ENCODE data around the gene CHRD.

The CHRD gene

GRCh38 chr3:184346480-184347190 lies 33.2 kb upstream of the CHRD start:
- DNase-seq (ENCODE audit: low read depth): no peak

- no peak for DNase-seq (ENCODE audit: low read depth)
Measured at GRCh38 chr3:184347321-184348056, 32.4 kb upstream of the CHRD start.

- DNase-seq (ENCODE audit: low read depth): no peak
Measured at GRCh38 chr3:184348057-184348382, 31.8 kb upstream of the CHRD start.

- DNase-seq (ENCODE audit: low read depth): no peak
Measured at GRCh38 chr3:184349563-184350470, 30.0 kb upstream of the CHRD start.

- no peak for DNase-seq (ENCODE audit: low read depth)
Measured at GRCh38 chr3:184350618-184351017, 29.2 kb upstream of the CHRD start.

- DNase-seq (ENCODE audit: low read depth): no peak
Measured at GRCh38 chr3:184351511-184352148, 28.2 kb upstream of the CHRD start.

GRCh38 chr3:184352149-184352785 lies 27.6 kb upstream of the CHRD start:
- DNase-seq (ENCODE audit: low read depth): no peak

- no peak for DNase-seq (ENCODE audit: low read depth)
Measured at GRCh38 chr3:184352897-184353545, 26.8 kb upstream of the CHRD start.

- no peak for DNase-seq (ENCODE audit: low read depth)
Measured at GRCh38 chr3:184353546-184353941, 26.3 kb upstream of the CHRD start.

GRCh38 chr3:184354121-184354728 lies 25.6 kb upstream of the CHRD start:
- DNase-seq (ENCODE audit: low read depth): peak; percentile 45

GRCh38 chr3:184354754-184355153 lies 25.1 kb upstream of the CHRD start:
- DNase-seq (ENCODE audit: low read depth): no peak

- no peak for DNase-seq (ENCODE audit: low read depth)
Measured at GRCh38 chr3:184355261-184356040, 24.4 kb upstream of the CHRD start.

- no peak for DNase-seq (ENCODE audit: low read depth)
Measured at GRCh38 chr3:184357248-184358123, 22.4 kb upstream of the CHRD start.

GRCh38 chr3:184358124-184358767 lies 21.6 kb upstream of the CHRD start:
- no peak for DNase-seq (ENCODE audit: low read depth)

GRCh38 chr3:184358921-184359350 lies 20.9 kb upstream of the CHRD start:
- no peak for DNase-seq (ENCODE audit: low read depth)

GRCh38 chr3:184359610-184360009 lies 20.2 kb upstream of the CHRD start:
- DNase-seq (ENCODE audit: low read depth): no peak

GRCh38 chr3:184360070-184360928 lies 19.6 kb upstream of the CHRD start:
- DNase-seq (ENCODE audit: low read depth): no peak

All from stimulated activated CD4-positive, alpha-beta T cell treated with anti-CD3 and anti-CD28 coated beads, Interleukin-2, amount 100 ng/mL, for 4 hours (primary cell).